ENCODE measurements around the gene ZNF358.
A peak's percentile ranks its signal among the peaks of the same experiment; 100 is the strongest.
"Not testable (repeated sequence)": the region's sequence is repeated elsewhere in the genome, so short reads cannot be mapped to it uniquely, and the experiment has no call there.

The ZNF358 gene

GRCh38 chr19:7534531-7535046, 18.7 kb downstream of the ZNF358 start:
- TF ChIP-seq POLR2A (IDR thresholded peaks at IDR 0.05; ENCODE audit: low read depth, low read length) (no peak), POLR2AphosphoS5 (IDR thresholded peaks at IDR 0.05; ENCODE audit: low read depth, low read length) (no peak), SPI1 (IDR thresholded peaks at IDR 0.05; ENCODE audit: low read depth, low read length) (no peak), TAF1 (IDR thresholded peaks at IDR 0.05; ENCODE audit: low read depth, low read length) (no peak), PAX5 (IDR thresholded peaks at IDR 0.05; ENCODE audit: insufficient read depth, low read length, severe bottlenecking) (no peak), POU2F2 (IDR thresholded peaks at IDR 0.05; ENCODE audit: low read depth, low read length) (no peak)
- DNase-seq (ENCODE audit: insufficient read length, low spot score) = no peak
- peak; percentile 28 for FAIRE-seq

GRCh38 chr19:7535047-7535997, 19.4 kb downstream of the ZNF358 start, which contains the start of gene PNPLA6:
PNPLA6 (plus strand) TSS chr19:7535717; CDS start chr19:7535789, 72 bp downstream.
- FAIRE-seq (peak; percentile 100), DNase-seq (ENCODE audit: insufficient read length, low spot score) (peak; percentile 98)
- TF ChIP-seq POLR2A (IDR thresholded peaks at IDR 0.05; ENCODE audit: low read depth, low read length) (no peak; the same call in 1 of the 2 replicates), SPI1 (IDR thresholded peaks at IDR 0.05; ENCODE audit: low read depth, low read length) (0 out of 2 replicates have a peak, but pooled peaks have one; percentile 11), POLR2AphosphoS5 (IDR thresholded peaks at IDR 0.05; ENCODE audit: low read depth, low read length) (peak; percentile 47; the same call in 1 of the 2 replicates), POU2F2 (IDR thresholded peaks at IDR 0.05; ENCODE audit: low read depth, low read length) (peak; percentile 83), TAF1 (IDR thresholded peaks at IDR 0.05; ENCODE audit: low read depth, low read length) (no peak)

GRCh38 chr19:7535998-7536695, 20.2 kb downstream of the ZNF358 start:
- TF ChIP-seq POLR2A (IDR thresholded peaks at IDR 0.05; ENCODE audit: low read depth, low read length) (no peak; the same call in 1 of the 2 replicates), SPI1 (IDR thresholded peaks at IDR 0.05; ENCODE audit: low read depth, low read length) (no peak; the same call in 1 of the 2 replicates), TAF1 (IDR thresholded peaks at IDR 0.05; ENCODE audit: low read depth, low read length) (no peak), POLR2AphosphoS5 (IDR thresholded peaks at IDR 0.05; ENCODE audit: low read depth, low read length) (no peak), PAX5 (IDR thresholded peaks at IDR 0.05; ENCODE audit: insufficient read depth, low read length, severe bottlenecking) (no peak), POU2F2 (IDR thresholded peaks at IDR 0.05; ENCODE audit: low read depth, low read length) (no peak)
- no peak for DNase-seq (ENCODE audit: insufficient read length, low spot score)
- FAIRE-seq = peak; percentile 26

- not testable (repeated sequence) for DNase-seq (ENCODE audit: insufficient read length, low spot score); FAIRE-seq
These were observed 23.1 kb downstream of the ZNF358 start for GRCh38 chr19:7538990-7539389.

GRCh38 chr19:7539827-7540425, 24.0 kb downstream of the ZNF358 start:
- no peak for TF ChIP-seq PAX5 (IDR thresholded peaks at IDR 0.05; ENCODE audit: insufficient read depth, low read length, severe bottlenecking)
- TF ChIP-seq SPI1 (IDR thresholded peaks at IDR 0.05; ENCODE audit: low read depth, low read length) = no peak
- no peak for DNase-seq (ENCODE audit: insufficient read length, low spot score)
- FAIRE-seq = no peak

GRCh38 chr19:7540761-7541474, 25.0 kb downstream of the ZNF358 start:
- TF ChIP-seq POU2F2 (IDR thresholded peaks at IDR 0.05; ENCODE audit: low read depth, low read length) (no peak), TAF1 (IDR thresholded peaks at IDR 0.05; ENCODE audit: low read depth, low read length) (no peak), SPI1 (IDR thresholded peaks at IDR 0.05; ENCODE audit: low read depth, low read length) (no peak), POLR2AphosphoS5 (IDR thresholded peaks at IDR 0.05; ENCODE audit: low read depth, low read length) (no peak)
- DNase-seq (ENCODE audit: insufficient read length, low spot score) (no peak), FAIRE-seq (no peak)

- FAIRE-seq (no peak), DNase-seq (ENCODE audit: insufficient read length, low spot score) (no peak)
- TF ChIP-seq SPI1 (IDR thresholded peaks at IDR 0.05; ENCODE audit: low read depth, low read length) = no peak
- TF ChIP-seq POLR2AphosphoS5 (IDR thresholded peaks at IDR 0.05; ENCODE audit: low read depth, low read length) = no peak
- TF ChIP-seq TAF1 (IDR thresholded peaks at IDR 0.05; ENCODE audit: low read depth, low read length) = no peak
- no peak for TF ChIP-seq PAX5 (IDR thresholded peaks at IDR 0.05; ENCODE audit: insufficient read depth, low read length, severe bottlenecking)
- no peak for TF ChIP-seq POLR2A (IDR thresholded peaks at IDR 0.05; ENCODE audit: low read depth, low read length)
- no peak for TF ChIP-seq POU2F2 (IDR thresholded peaks at IDR 0.05; ENCODE audit: low read depth, low read length)
These were observed 25.5 kb downstream of the ZNF358 start for GRCh38 chr19:7541475-7541824.

- no peak for FAIRE-seq
- TF ChIP-seq PAX5 (IDR thresholded peaks at IDR 0.05; ENCODE audit: insufficient read depth, low read length, severe bottlenecking) (no peak), POLR2AphosphoS5 (IDR thresholded peaks at IDR 0.05; ENCODE audit: low read depth, low read length) (no peak), SPI1 (IDR thresholded peaks at IDR 0.05; ENCODE audit: low read depth, low read length) (no peak), POU2F2 (IDR thresholded peaks at IDR 0.05; ENCODE audit: low read depth, low read length) (no peak), TAF1 (IDR thresholded peaks at IDR 0.05; ENCODE audit: low read depth, low read length) (no peak), POLR2A (IDR thresholded peaks at IDR 0.05; ENCODE audit: low read depth, low read length) (no peak)
- no peak for DNase-seq (ENCODE audit: insufficient read length, low spot score)
These were observed 26.0 kb downstream of the ZNF358 start for GRCh38 chr19:7541828-7542443.
